NCI-H446 (cell line): Measurements from ENCODE around the gene PDE4D.
"Not testable (repeated sequence)": the region's sequence is repeated elsewhere in the genome, so short reads cannot be mapped to it uniquely, and the experiment has no call there.

Source experiments
- DNase-seq, 2 experiments: peaks; one replicate each; lab custom pipeline; 2025; lab: John Stamatoyannopoulos, UW

Gene PDE4D

DNA sequence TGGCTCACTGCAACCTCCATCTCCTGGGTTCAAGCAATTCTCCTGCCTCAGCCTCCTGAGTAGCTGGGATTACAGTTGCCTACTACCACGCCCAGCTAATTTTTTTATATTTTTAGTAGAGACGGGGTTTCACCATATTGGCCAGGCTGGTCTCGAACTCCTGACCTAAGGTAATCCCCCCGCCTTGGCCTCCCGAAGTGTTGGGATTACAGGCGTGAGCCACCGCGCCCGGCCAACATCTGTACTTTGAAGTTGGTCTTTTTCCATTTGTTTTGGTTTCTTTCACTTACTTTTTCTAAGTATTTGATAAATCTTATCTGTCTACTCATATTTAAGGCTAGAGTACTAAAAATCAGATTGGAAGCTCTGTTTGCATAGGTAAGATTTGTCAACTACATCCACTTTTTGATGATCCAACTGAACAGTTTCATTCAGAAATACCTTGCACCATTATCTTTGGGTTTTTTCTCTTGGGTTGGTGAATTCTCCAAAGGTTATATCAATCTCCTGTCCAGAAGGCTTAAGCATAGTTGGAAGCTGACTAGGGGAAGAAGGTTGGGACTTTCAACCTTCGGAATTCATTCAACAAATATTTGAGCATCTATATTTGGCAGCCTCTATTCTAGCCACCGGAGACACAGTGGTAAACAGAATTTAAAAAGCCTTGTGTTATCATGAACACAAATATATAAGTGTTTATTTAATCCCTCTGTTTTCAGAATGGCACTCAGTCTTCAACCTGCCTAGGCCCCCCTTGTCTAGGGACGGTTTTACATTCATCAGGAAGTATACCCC is 821.6 kb downstream of the PDE4D start:
- DNase-seq: no peak

DNA sequence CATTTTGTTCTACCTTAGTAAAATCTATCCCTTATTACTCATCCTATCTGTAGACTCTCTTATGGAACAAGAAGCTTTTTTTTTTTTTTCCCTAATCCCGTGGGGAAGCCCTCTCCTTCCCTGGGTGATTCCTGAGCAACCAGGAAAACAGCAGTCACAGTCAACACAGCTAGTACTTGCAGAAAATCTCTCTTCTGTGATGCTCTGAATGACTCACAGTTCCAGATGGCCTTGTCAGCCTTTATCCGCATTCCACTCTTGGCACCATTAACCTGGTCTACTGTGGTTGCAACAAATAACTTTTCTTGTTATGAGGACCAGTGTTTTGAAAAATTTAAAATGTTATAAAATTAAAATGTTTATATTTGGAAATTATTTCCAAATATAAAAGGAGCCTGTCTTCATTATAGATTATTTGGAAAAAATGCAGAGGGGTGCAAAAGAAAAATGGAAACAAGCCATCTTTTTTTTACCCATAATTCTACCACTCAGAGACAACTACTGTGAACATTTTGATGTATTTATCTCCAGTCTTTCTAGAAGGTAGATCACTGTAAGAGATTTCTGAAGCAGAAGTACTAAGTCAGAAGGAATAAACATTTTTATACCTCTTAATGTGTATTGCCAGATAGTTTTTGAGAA is 824.0 kb downstream of the PDE4D start:
- peak; percentile 76 to 84 for DNase-seq

DNA sequence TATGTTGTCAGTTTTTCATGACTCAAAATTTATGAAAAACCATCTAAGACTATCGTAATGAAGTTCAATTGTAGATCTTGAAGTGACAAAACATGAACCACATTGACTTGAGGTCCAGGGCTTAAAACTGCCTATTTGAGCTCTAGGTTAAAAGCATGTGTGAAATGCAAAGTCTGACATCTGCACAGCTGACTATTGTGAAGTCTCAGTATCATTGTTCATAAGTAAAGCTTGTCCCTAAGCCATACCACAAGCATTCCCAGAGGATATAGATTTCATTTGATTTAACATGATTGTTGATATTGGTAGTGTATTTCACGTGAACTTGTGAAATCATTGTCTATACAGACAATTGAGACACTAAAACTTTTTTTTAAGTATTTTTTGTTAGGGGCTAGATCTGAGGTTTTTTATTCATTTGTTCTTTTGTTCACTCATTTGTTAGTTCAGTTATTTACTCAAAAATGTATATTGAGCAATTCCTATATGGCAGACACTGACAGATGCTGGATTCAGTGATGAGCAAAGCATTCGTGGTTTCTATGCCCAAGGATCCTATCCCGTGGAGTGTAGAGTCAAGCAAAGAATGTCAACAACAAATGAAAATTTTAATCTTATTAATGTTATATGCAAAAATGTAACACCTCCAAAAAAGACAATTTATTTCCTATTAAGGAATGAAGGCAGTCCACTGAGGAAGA is 825.4 kb downstream of the PDE4D start:
- DNase-seq: no peak

DNA sequence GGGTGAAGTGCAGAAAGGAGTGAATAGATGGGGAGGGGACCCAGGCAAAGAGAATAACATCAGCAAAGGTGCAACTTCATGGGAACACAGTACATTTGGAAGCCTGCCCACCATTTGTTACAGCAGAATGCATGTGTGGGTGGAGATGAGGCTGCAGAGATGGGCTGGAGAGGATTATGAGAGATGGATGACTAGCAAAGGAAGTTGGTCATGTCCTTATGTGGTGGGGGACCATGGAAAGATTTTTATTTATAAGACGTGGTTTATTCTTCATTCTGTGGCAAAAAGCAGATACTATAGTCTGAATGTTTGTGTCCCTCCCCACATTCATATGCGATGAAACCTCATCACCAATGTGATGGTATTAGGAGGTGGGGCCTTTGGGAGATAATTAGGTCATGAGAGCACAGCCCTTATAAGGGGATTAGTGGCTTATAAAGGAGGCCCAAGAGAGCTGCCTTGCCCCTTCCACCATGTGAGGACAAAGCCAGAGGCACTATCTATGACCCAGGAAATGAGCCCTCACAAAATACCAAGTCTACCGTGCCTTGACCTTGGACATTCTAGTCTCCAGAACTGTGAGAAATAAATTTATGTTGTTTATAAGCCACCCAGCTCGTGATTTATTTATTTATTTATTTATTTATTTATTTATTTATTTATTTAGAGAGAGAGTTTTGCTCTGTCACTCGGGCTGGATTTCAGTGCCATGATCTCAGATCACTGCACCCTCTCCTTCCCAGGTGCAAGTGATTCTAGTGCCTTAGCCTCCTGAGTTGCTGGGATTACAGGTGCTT is 827.0 kb downstream of the PDE4D start:
- peak in 1 of 2 experiments; percentile 13 for DNase-seq

DNA sequence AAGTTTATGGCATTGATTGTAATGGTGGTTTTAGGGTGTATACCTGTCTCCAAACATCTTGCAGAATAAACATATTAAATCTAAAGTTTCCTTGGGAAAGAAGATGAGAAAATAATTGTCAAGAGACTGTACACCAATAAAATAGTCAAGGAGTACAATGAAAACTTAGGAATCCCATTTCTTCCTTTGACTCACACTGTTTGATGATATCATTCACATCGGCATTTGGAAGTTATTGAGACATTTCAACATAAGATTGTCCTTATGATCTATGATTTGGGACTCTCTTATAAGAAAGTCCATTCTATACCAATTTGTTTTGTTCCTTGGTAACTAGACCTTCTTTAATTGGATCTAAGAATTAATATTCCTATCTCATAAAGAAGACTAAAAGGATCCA is 828.0 kb downstream of the PDE4D start:
- no peak for DNase-seq

DNA sequence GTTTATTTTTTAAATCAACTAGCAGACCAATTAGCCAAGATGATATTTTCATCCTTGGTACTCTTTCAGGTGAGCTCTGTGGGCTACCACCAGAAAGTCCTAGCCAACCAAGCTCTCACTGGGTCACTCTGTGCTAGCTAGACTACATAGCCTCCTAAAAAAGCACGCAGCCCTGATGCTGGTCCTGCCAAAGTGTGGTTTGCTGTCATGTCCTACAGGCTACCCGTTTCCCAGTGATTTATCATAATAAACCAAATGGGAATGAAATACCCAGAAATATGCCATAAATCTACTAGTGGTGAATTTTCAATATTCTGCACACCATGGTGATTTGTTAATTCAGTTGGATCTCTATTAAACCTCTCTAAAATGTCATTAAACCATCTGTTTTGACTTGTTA is 829.2 kb downstream of the PDE4D start:
- no peak for DNase-seq

DNA sequence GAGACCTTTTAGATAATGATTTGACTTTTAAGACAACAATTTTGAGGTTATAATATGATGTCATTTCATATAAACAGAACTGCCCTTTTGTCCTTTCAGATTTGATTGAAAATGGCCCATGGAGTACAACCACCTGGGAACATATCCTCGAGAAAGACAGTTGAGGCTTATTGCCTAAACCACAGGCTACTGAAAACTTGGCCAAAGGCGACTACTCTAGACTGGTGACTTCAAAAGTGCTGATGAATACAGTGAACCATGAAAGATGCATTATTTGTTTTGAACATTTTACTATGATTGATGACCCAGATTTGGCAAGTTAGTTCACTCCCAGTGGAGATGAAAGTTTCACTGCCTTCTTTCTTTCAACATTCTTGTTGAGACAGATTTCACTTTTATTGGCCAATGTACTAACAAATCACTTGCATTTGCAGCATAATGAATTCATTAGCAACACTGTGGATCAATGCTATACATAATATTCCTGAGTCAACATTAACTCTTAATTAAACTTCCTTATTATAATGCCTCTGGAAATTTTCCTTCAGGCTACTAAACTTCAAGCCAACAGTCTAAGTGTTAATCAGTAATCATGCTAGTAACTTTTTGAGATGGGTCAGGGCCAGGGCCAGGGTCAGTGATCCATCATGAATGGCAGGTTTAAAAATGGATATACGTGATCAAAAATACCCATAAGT is 830.4 kb downstream of the PDE4D start:
- DNase-seq: peak; percentile 58 to 84

DNA sequence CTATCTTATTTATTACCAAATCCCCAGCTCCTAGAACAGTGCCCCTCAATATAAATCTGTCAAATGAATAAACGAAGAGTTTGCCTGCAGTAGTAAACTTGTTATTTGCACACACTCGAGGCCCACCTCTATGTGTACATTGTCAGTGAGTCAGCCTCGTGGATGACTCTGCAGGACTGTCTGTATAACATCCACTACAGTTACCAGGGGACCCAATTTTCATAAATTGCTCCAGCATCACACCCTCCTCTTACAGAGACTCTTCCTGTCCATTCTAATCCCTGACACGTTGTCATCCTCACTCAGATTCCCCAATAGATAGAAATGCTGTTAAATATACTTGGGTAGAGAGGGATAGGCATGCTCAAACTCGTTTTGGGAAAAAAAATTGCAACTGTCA is 832.1 kb downstream of the PDE4D start:
- no peak for DNase-seq

DNA sequence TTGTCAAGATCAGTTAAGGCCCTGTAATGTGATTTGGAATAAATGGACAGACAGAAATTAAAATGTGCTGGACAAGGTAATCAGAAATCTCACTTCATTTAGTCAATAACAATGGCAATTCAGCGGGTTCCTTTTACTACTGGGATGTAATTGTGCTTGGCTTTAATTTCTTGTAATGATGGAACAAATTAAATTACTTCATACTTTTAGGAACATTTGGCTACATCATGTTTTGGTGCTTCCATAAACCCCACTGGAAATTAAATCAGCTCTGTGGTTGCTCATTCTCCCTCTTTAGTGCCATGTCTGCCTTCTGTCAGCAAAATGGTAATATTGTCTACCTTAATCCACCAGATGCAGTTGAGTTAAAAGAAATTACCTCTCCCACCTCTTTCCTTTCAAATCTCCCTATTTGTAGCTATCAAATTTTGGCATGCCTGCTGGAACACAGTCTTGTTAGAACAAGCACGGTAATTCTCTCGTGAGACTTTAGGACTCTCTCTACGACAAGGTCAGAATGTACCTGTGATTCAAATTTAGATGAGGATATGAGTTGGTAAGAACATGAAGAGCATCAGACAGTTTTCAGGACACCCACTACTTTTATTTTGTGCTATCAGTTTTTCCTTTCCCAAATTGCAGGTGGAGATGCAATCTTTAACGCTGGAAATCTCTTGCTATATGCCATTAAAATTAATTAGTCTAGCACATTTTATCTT is 834.4 kb downstream of the PDE4D start:
- no peak for DNase-seq

DNA sequence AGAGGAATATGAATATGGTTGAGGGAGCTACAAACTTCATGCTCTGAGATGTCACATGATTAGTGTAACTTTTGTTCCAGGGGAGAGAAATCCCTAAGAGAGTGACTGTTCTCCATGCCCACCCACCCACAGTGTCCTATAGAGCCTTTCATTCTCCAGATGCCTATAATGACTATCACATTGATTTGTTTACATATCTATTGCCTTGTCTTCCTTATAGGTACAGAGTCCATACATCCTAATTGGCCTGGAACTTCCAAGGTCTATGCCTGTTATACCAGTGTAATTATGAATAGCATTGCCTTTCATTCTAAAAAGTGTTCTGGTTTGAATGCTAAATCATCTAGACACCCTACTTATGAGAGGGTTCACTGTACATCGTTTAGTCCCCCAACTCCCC is 835.3 kb downstream of the PDE4D start:
- no peak for DNase-seq

DNA sequence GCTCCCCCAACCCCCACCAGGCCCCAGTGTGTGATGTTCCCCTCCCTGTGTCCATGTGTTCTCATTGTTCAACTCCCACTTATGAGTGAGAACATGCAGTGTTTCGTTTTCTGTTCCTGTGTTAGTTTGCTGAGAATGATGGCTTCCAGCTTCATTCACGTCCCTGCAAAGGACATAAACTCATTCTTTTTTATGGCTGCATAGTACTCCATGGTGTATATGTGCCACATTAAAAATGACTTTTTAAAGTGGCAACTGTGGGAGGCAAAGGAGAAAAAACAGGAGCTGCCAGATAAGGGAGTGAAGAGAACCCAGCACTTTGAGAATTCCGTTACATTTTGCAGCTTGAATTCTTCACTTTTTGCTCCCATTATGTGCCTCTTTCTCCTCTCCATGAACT is 836.9 kb downstream of the PDE4D start:
- not testable (repeated sequence) for DNase-seq

DNA sequence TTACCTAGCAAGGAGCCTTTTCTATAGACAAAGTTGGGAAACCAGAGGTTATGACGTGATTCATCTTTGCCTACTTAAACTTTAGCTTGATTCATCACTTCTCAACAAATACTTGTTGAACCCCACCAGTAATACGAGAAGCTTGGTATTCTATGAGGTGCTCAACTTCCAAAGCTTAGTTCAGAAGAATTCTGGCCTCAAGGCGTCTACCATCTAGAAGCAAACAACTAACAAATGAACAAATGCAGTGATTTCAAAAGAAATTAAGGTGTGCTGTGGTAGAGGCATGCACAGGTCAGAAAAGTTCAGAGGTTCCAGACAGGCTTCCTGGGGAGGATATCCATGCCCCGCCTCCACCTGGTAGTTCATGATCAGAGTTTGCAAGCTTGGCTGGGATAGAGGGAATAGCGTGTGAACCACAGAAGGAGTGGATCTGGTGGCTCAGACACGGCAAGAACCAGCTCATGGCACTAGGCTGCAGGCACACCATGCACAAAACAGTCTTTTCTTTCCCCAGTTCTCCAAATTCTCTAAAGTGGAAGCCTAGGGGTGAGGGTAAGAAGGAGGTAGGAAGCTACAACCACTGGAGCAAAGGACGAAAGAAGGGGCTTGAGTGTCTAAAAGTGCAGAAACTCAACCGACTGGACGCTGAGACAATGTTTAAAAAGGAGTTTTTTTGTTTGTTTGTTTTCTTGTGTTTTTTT is 837.6 kb downstream of the PDE4D start:
- no peak for DNase-seq

DNA sequence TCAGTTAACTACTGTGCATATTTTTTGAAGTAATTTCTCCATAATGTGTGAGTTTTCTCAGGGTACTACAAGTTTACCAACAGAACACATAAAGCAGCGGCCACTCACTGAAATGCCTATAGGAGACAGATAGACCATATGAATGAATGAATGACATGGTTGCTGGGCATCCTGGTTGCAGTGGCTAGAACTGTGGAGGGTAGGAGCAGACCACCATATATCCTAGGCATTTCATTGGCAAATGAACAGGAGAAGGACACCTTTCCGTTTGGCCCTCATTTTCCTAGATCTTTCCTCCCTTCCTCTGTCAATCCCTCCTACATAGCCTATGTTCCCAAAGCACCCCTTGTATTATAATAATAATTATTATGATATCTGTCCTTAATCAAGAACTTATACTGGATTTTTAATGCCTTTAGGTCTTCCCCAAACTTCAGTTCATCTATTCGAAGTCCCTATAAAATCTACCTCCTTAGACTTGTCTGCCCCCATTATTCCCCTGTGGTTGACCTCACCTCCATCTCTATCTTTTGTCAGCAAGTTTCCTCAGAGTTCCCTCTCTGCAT is 838.5 kb downstream of the PDE4D start:
- no peak for DNase-seq

DNA sequence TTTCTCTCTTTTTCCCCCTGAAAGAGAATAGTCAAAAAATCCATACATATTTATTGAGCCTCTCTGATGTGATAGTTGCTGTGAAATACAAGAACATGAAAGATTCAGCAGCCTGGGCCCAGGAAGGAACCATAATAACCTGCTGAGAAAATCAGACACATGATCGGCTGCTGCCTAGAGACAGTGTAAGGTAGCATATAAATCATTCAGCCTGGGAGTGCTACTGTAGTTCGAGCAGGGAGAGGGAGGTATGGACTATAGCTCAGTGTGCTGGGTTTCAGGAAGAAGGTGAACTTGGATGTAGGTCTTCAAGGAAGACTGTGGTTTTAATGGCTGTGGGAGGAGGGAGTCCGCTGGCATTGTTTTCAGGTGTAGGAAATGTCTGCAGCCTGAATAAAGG is 841.6 kb downstream of the PDE4D start:
- no peak for DNase-seq

DNA sequence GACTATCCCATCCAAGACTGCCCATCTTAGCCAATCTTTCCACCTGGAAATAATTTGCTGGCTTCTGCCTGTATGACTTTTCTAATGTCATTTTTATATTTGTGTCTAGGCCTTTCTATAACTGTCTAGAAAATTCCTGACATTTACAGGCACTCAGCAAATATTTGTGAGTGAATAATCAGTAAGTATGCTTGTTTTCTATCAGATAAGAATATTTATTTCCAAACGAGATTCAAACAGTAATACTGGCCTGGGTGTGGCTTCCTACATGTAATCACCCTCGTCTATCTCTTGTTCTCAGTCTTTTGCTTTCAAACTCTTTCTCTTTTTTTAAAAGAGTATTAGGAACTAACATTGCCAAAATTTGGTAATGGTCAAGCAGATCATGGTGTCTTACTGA is 844.4 kb downstream of the PDE4D start:
- DNase-seq: no peak

DNA sequence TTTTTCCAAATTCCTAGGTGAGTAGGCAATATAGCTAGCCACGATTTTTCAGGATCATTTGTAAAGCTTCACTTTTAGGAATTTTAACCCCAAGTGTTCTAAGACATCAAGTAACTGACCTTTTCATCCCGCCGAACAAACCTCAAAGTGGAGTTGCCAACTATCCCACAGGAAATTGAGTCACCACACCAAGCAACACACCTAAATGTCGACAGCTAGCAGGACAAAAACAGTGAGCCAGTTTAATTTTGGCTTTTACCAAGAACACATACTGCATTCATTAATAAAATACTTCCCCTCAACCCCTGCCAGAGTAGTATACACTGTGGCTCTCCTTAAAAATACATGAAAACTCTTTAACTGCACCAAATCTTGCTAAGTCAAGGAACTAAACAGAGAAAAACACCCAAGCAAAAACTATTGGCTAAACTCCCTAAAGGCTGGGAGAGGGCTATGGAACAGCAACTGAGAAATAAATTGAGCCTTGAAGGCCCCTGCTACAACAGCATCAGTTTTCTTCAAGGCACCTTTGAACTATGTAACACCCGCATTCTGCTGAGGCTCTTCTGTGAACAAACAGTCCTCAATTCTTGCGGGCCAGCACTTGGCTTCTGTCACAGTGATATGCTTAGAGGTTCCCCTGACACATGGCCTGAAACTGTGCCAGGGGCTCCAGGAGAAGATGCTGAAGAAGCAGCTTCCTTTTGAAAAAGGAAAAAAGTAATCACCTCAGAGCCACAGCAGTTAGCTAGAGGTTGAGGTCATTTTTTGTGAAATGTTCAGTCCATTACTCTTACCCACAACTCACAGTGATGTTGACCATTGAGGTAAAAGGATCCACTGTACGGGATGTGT is 851.1 kb downstream of the PDE4D start:
- DNase-seq: peak in 1 of 2 experiments; percentile 58

DNA sequence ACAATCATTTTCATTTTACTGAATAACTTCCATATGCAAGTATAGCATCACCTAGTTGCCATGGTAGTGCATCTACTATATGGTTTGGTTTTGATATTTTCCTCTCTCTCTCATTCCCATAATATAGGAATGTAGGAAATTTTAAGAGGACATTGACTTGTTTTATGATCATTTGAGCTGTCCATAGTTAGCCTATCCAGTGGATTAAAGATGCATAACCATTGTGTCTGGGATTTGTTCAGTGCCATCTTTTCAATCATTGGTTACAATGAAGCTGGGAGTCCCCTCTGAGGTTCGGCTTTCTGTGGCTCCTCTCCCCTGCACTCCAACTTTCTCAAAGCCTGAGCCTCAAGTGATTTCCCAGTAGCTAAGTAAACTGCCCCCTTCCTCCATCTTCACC is 852.2 kb downstream of the PDE4D start:
- DNase-seq: no peak

DNA sequence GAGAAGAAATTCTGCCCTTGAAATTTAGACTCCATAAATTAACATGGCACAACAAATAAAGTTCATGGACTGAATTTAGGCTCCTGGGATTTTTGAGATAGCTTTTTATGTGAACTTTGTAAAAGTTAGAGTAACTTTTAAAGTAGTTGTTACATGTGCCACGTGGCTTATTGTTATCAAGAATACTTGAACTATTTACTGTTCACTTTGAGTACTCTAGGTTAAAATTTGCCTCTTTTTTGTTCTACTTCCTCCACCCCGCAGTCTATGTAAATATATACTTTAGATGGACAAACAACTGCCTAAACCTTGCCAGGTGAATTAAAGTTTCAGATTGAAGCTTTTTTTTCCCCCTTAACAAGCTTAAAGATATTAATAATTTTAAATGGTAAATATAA is 852.7 kb downstream of the PDE4D start:
- DNase-seq: no peak
